Progenitor cell of endocrine pancreas (in vitro differentiated cells): ENCODE measurements around the gene ANO2. TPM values are rescaled to one million over a fixed set of nuclear protein-coding genes. Genes with fewer than 3 reads are reported as not detected.

Experiments
- DNase-seq: peaks from one replicate; pipeline ENCODE4 v3.0.0; 2021; ENCODE audit warnings: low spot score; ENCODE audit not compliant: unreplicated experiment
- H3K27ac Mint-ChIP-seq: 2 replicates; pipeline ENCODE4 v1.8.0; 2021; ENCODE audit warnings: mild to moderate bottlenecking, moderate library complexity, mixed read lengths
- H3K27me3 Mint-ChIP-seq: 2 replicates; pipeline ENCODE4 v1.8.0; 2021; ENCODE audit warnings: mixed read lengths
- H3K36me3 Mint-ChIP-seq: 2 replicates; pipeline ENCODE4 v1.8.0; 2022; ENCODE audit warnings: mixed read lengths; ENCODE audit not compliant: insufficient read depth
- H3K4me1 Mint-ChIP-seq: 2 replicates; pipeline ENCODE4 v1.8.0; 2021; ENCODE audit warnings: low read depth, mixed read lengths
- H3K4me3 Mint-ChIP-seq: 2 replicates; pipeline ENCODE4 v1.8.0; 2021; ENCODE audit warnings: low read depth, mild to moderate bottlenecking, moderate library complexity, mixed read lengths
- H3K9me3 Mint-ChIP-seq: 2 replicates; pipeline ENCODE4 v1.8.0; 2021; ENCODE audit warnings: low read depth, mixed read lengths
- total RNA-seq: library from RNA; stranded (reverse); gene quantifications from 2 replicates; pipeline ENCODE4 v1.2.1, GENCODE V29; 2021
- TF ChIP-seq, protein P1 (sequence below): fragments of 200-600 bp; sonication (generic); IDR thresholded peaks from one replicate; pipeline ENCODE4 v1.5.0; 2021; ENCODE audit warnings: antibody characterized with exemption, mild to moderate bottlenecking; ENCODE audit not compliant: unreplicated experiment

The ANO2 gene
- total RNA-seq, 1 donor from 2014 or later, result 2.8 TPM

DNA sequence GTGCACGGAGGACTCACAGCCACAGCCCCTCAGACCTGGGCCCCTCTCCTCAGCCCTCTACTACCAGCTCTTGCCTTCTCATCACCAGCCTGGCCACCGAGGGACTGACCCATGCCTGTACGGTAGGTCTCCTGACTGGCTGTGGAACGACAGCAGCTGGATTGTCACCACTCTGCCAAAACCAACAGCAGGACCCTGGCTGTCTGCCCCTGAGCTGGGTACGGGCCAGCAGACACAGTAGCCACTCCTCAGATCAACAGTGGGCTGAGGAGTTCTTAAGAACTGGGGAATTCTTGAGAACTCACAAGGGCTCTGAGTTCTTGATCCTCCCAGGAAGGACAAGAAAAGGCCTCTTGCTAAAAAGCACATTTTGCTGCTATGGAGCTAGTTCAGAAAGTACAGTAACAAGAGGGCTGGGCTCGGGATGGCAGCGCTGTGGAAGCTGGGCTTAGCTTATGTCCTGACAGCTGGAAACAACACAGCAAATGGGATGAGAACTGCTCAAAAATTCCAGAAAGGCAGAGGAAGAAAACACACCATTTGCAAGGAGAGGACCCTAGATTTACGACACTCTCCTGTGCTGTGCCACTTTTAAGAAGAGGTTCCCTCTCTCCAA lies 176.4 kb downstream of the ANO2 start:
- no peak for DNase-seq

DNA sequence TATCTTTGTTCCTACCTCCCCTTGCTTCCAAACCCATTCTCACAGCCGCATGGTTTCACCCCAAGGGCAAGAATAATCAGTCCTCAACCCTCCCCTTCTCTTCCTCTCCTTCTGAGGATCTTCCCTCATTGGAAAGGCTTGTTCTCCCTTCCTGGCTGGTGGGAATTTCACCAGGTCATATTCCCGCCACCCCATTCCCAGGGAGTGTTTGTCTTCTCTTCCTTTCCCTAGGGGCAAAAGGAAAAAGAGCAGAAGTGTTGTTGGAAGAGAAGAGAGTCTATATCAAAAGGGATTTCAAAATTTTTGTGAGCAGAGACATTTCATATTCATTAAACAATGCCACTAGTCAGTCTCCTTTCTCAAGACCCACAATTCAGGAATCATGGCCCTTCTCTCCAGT lies 176.9 kb downstream of the ANO2 start:
- no peak for DNase-seq
- H3K27ac Mint-ChIP-seq, result no peak overlapping the region
- peaks cover 15% of the 10 kb centered on the region for H3K27me3 Mint-ChIP-seq
- no peak overlapping the region for H3K4me3 Mint-ChIP-seq
- TF ChIP-seq, protein P1, sequence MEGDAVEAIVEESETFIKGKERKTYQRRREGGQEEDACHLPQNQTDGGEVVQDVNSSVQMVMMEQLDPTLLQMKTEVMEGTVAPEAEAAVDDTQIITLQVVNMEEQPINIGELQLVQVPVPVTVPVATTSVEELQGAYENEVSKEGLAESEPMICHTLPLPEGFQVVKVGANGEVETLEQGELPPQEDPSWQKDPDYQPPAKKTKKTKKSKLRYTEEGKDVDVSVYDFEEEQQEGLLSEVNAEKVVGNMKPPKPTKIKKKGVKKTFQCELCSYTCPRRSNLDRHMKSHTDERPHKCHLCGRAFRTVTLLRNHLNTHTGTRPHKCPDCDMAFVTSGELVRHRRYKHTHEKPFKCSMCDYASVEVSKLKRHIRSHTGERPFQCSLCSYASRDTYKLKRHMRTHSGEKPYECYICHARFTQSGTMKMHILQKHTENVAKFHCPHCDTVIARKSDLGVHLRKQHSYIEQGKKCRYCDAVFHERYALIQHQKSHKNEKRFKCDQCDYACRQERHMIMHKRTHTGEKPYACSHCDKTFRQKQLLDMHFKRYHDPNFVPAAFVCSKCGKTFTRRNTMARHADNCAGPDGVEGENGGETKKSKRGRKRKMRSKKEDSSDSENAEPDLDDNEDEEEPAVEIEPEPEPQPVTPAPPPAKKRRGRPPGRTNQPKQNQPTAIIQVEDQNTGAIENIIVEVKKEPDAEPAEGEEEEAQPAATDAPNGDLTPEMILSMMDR, result no peak
- H3K9me3 Mint-ChIP-seq, result peaks cover 12% of the 10 kb centered on the region
- no peaks in the 10 kb centered on the region for H3K4me1 Mint-ChIP-seq
- peaks cover 1% of the 10 kb centered on the region for H3K36me3 Mint-ChIP-seq

More for the DNA sequence above, 176.4 kb downstream of the ANO2 start:
- H3K9me3 Mint-ChIP-seq, result peaks cover 12% of the 10 kb centered on the region
- no peak overlapping the region for H3K27ac Mint-ChIP-seq
- H3K27me3 Mint-ChIP-seq, result peaks cover 18% of the 10 kb centered on the region
- H3K36me3 Mint-ChIP-seq, result peaks cover 1% of the 10 kb centered on the region
- TF ChIP-seq, protein P1, result no peak
- no peak overlapping the region for H3K4me3 Mint-ChIP-seq
- no peaks in the 10 kb centered on the region for H3K4me1 Mint-ChIP-seq

DNA sequence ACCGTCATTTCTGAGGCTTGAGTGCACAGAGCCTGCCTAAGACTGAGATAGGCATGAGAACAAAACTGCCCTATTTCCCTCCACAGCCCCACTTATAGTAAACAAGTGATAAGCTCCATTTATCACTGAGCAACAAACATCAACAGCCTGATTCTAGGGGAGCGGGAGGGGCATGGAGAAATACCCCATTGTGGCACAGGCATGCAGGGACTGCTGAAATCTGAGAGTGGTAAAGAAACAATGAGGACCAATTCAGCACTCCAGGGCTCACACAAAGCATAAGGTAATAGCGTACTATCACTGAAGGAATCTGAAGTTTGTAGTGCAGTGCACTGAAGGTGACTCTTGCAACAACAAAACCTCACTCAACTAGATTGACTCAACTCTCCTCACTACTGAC lies 186.7 kb downstream of the ANO2 start:
- no peak for DNase-seq
- Mint-ChIP-seq H3K27me3 (peaks cover 3% of the 10 kb centered on the region), H3K27ac (peak overlapping the region; percentile 34), H3K4me3 (peak overlapping the region; percentile 17), H3K9me3 (peaks cover 24% of the 10 kb centered on the region), H3K36me3 (peaks cover 2% of the 10 kb centered on the region), H3K4me1 (peaks cover 16% of the 10 kb centered on the region)
- TF ChIP-seq, protein P1, result no peak

DNA sequence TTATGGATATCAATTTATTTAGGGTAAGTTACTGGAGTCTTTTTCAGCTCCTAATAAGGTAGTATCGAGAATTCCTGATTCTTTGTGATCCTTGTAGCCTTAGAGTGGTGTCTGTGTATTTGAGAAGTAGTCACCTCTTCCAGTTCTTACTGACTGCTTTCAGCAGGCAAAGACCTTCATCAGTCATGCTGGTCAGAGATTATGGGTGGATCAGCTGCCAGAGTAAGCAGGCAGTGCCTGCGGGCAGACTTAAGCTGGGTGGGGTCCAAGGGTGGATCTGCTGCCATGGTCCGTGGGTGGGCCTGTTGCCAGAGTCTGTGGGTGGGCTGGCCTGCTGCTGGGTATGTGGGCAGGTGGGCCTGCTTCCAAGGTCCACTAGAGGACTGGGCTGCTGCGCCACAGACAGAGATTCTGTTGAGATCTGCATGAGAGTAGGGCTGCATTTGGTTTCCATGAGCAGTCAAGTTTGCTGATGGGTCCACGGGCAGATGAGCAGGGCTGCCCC lies 188.7 kb downstream of the ANO2 start:
- no peak overlapping the region for H3K27ac Mint-ChIP-seq
- TF ChIP-seq, protein P1, result no peak
- H3K9me3 Mint-ChIP-seq, result peaks cover 24% of the 10 kb centered on the region
- H3K36me3 Mint-ChIP-seq, result peaks cover 2% of the 10 kb centered on the region
- peaks cover 3% of the 10 kb centered on the region for H3K27me3 Mint-ChIP-seq
- H3K4me3 Mint-ChIP-seq, result no peak overlapping the region
- H3K4me1 Mint-ChIP-seq, result peaks cover 16% of the 10 kb centered on the region
- no peak for DNase-seq

DNA sequence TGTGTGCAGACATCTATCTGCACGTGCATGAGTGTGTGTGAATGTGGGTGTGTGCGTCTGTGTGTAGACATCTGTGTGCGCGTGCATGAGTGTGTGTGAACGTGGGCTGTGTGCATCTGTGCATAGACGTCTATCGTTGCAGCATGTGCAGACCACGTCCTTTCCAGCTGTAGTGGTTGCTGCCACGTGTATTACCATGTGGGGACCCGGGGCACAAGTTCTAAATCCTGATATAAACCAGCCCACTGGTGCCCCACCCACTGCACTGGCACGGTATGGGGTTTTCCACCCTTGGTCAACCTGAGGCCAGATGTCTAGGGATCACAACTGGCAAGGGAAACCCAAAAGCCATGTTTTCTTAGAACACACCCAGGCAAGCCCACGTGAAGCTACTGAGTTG lies 197.0 kb downstream of the ANO2 start:
- DNase-seq, result no peak
- Mint-ChIP-seq H3K9me3 (no peaks in the 10 kb centered on the region), H3K4me1 (no peaks in the 10 kb centered on the region), H3K27ac (no peak overlapping the region), H3K27me3 (peaks cover 10% of the 10 kb centered on the region), H3K36me3 (no peaks in the 10 kb centered on the region), H3K4me3 (no peak overlapping the region)
- TF ChIP-seq, protein P1, result no peak
